Peyer's patch (tissue), 4 donors: ENCODE results near the gene DISC1. TPM values are rescaled to one million over a fixed set of nuclear protein-coding genes. Genes with fewer than 3 reads are reported as not detected.
"Not testable (repeated sequence)": the region's sequence is repeated elsewhere in the genome, so short reads cannot be mapped to it uniquely, and the experiment has no call there.

ENCODE experiments used
- DNase-seq, 3 donors: peaks; one replicate each; pipeline ENCODE4 v3.0.0-alpha.2; 2017 to 2019
- H3K27ac ChIP-seq, 4 donors: fragments of 200-600 bp; sonication (generic); one replicate each; pipeline ENCODE4 v1.5.1; 2016 to 2019
- H3K27me3 ChIP-seq, 2 donors: fragments of 200-600 bp; sonication (generic); one replicate each; pipeline ENCODE4 v1.5.1; 2019
- H3K36me3 ChIP-seq, 3 donors: fragments of 200-600 bp; sonication (generic); one replicate each; pipeline ENCODE4 v1.5.1; 2016 to 2019
- H3K4me1 ChIP-seq, 4 donors: fragments of 200-600 bp; sonication (generic); one replicate each; pipeline ENCODE4 v1.5.1; 2016 to 2019
- H3K4me3 ChIP-seq, 4 donors: fragments of 200-600 bp; sonication (generic); 1 replicate in 3 of 4; 2 replicates in 1 of 4; pipeline ENCODE4 v1.5.1; 2016 to 2019; ENCODE audit warnings: mild to moderate bottlenecking in 1 of 4
- H3K9me3 ChIP-seq, 4 donors: fragments of 200-600 bp; sonication (generic); one replicate each; pipeline ENCODE4 v1.5.1; 2016 to 2019; ENCODE audit warnings: mild to moderate bottlenecking in 1 of 4
- CTCF ChIP-seq, 6 experiments: fragments of 450-650 bp in 4 of 6; fragments of 200-600 bp in 2 of 6; sonication (generic) in 1 of 6; IDR thresholded peaks; one replicate each; pipeline ENCODE4 v1.5.1; 2017 to 2019; ENCODE audit warnings: antibody characterized with exemption in 6 of 6, mild to moderate bottlenecking in 3 of 6, moderate library complexity in 1 of 6
- POLR2A ChIP-seq, 2 donors: fragments of 450-650 bp; IDR thresholded peaks; one replicate each; pipeline ENCODE4 v1.5.1; 2017; ENCODE audit warnings: antibody characterized with exemption in 2 of 2, mild to moderate bottlenecking in 2 of 2, moderate library complexity in 2 of 2
- total RNA-seq, 4 donors: library from RNA; depleted of rRNA; stranded (reverse); fragments of >200 nt; gene quantifications; one replicate each; pipeline ENCODE4 v1.1.0, GENCODE V29; 2016

The DISC1 gene
- total RNA-seq, 4 donors from 2014 or later: 2.3 to 39.6 (median 5.6) TPM

- TF ChIP-seq CTCF (IDR thresholded peaks at IDR 0.05) (no peak), POLR2A (IDR thresholded peaks at IDR 0.05) (no peak)
- DNase-seq: no peak
- H3K36me3 ChIP-seq: no peaks in the 10 kb centered on the region
- no peak overlapping the region for H3K4me3 ChIP-seq
- no peaks in the 10 kb centered on the region for H3K27me3 ChIP-seq
- H3K4me1 ChIP-seq: no peaks in the 10 kb centered on the region
- H3K9me3 ChIP-seq: no peaks in the 10 kb centered on the region
- no peak overlapping the region for H3K27ac ChIP-seq
Observed at GRCh38 chr1:231959225-231959884, 332.8 kb downstream of the DISC1 start.

GRCh38 chr1:231961801-231962200, 335.2 kb downstream of the DISC1 start:
- H3K36me3 ChIP-seq, H3K27ac ChIP-seq, H3K4me3 ChIP-seq, H3K9me3 ChIP-seq, H3K4me1 ChIP-seq, DNase-seq, H3K27me3 ChIP-seq: not testable (repeated sequence)

GRCh38 chr1:231962636-231963035, 336.0 kb downstream of the DISC1 start:
- Histone ChIP-seq H3K27ac (no peak overlapping the region), H3K9me3 (no peaks in the 10 kb centered on the region), H3K27me3 (no peaks in the 10 kb centered on the region), H3K36me3 (no peaks in the 10 kb centered on the region), H3K4me3 (no peak overlapping the region), H3K4me1 (no peaks in the 10 kb centered on the region)
- TF ChIP-seq POLR2A (IDR thresholded peaks at IDR 0.05) (no peak), CTCF (IDR thresholded peaks at IDR 0.05) (no peak)
- no peak for DNase-seq

- Histone ChIP-seq H3K4me3 (no peak overlapping the region), H3K27ac (no peak overlapping the region)
Observed at GRCh38 chr1:231964241-231964640, 337.7 kb downstream of the DISC1 start.

GRCh38 chr1:231964961-231965360, 338.4 kb downstream of the DISC1 start:
- Histone ChIP-seq H3K27ac (no peak overlapping the region), H3K27me3 (no peaks in the 10 kb centered on the region), H3K4me3 (no peak overlapping the region), H3K9me3 (no peaks in the 10 kb centered on the region), H3K36me3 (no peaks in the 10 kb centered on the region), H3K4me1 (no peaks in the 10 kb centered on the region)
- no peak for TF ChIP-seq POLR2A (IDR thresholded peaks at IDR 0.05)
- TF ChIP-seq CTCF (IDR thresholded peaks at IDR 0.05): no peak
- DNase-seq: no peak

More at GRCh38 chr1:231964241-231964640, 337.7 kb downstream of the DISC1 start:
- Histone ChIP-seq H3K36me3 (no peaks in the 10 kb centered on the region), H3K4me1 (no peaks in the 10 kb centered on the region), H3K9me3 (no peaks in the 10 kb centered on the region), H3K27me3 (no peaks in the 10 kb centered on the region)
- no peak for TF ChIP-seq POLR2A (IDR thresholded peaks at IDR 0.05)
- TF ChIP-seq CTCF (IDR thresholded peaks at IDR 0.05): no peak
- no peak for DNase-seq

GRCh38 chr1:231965615-231966014, 339.0 kb downstream of the DISC1 start:
- no peak for TF ChIP-seq CTCF (IDR thresholded peaks at IDR 0.05)
- TF ChIP-seq POLR2A (IDR thresholded peaks at IDR 0.05): no peak
- DNase-seq: no peak
- H3K27ac ChIP-seq: no peak overlapping the region
- H3K4me1 ChIP-seq: no peaks in the 10 kb centered on the region
- no peak overlapping the region for H3K4me3 ChIP-seq
- H3K27me3 ChIP-seq: no peaks in the 10 kb centered on the region
- no peaks in the 10 kb centered on the region for H3K36me3 ChIP-seq
- no peaks in the 10 kb centered on the region for H3K9me3 ChIP-seq
